HG02642 (cell line): ENCODE measurements around the gene CAMP.
A peak's percentile ranks its signal among the peaks of the same experiment; 100 is the strongest.
"Not testable (repeated sequence)": the region's sequence is repeated elsewhere in the genome, so short reads cannot be mapped to it uniquely, and the experiment has no call there.

Experiments used
- ATAC-seq: cut with Tn5 transposase; IDR thresholded peaks from one replicate; pipeline ENCODE4 v1.9.1; 2021; ENCODE audit warnings: mild to moderate bottlenecking; ENCODE audit not compliant: unreplicated experiment, poor library complexity

Gene CAMP

DNA sequence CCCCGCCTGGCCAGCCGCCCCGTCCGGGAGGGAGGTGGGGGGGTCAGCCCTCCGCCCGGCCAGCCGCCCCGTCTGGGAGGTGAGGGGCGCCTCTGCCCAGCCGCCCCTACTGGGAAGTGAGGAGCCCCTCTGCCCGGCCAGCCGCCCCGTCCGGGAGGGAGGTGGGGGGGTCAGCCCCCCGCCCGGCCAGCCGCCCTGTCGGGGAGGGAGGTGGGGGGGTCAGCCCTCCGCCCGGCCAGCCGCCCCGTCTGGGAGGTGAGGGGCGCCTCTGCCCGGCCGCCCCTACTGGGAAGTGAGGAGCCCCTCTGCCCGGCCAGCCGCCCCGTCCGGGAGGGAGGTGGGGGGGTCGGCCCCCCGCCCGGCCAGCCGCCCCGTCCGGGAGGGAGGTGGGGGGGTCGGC lies 11.5 kb upstream of the CAMP start:
- ATAC-seq = not testable (repeated sequence)

DNA sequence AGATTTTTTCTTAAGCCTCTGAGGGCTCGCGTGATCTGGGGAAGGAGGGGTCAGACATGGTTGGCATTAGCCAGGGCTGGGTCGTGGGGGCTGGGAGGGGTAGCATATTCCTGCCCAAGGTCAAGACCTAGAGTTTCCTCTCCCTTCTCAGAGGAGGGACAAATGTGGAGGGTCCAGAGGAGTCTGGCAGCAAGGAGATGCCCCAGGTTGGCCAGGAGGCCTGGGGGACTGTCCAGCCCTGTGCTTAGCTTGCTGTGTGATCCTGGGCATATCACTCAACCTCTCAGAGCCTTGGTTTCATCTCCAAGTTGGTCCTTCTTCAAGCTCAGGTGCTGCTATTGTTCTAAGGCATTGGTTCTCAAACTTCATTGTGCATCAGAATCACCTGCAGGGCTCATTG lies 9.1 kb upstream of the CAMP start:
- no peak for ATAC-seq

DNA sequence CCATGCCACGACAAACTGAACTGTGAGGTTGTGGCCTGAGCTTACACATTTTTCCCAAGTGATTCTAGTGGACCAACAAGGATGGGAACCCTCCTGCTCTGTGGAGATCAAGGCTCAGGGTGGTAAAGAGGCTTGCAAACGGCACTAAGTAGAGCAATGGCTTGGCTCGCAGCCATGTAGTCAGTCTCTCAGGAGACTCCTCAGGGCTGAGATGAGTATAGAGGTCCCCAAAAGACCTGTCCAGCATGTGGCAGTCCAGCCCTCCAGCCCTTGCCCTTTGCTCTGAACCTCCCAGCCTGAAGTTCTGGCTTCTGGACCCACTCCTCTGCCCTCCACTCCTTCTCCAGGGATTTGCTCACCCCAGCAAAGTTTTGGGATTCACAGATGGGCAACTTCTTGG lies 8.3 kb upstream of the CAMP start:
- no peak for ATAC-seq

DNA sequence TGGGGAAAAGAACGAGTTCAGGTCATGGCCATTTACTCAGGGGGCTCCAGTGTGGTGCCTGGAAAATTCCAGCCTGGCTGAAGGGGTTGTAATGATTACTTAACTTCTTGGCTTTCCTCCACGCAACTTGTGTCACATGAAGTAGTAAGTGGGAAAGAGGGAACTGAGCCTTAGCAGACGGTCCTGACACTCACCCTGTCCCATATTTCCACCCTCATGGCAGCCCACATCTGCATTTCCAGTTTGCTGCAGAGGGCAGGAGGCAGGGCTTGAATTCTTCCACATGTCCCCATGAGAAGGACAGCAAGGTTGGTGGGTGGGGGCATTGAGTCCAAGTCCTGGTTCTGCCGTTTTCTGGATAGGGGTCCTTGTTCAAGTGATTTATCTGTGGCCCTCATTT lies 7.8 kb upstream of the CAMP start:
- no peak for ATAC-seq

DNA sequence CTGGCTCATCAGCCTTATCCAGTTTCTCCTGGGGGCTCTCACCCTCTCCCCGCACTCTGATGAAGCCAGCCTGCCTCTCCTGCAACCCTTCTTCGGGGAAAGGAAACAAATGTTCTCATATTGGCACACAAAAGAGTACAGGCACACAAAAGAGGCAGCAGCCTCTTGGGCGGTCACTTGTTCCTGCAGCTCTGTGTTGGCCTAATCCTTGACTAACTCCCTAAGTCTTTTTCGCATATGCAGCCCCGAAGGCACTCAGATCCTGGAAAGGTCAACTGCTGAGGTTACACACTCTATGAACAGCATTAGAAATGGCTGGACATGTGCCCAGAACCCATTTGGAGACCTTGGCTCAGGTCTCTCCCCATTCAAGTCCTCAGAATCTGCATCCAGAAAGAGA lies 7.4 kb upstream of the CAMP start:
- ATAC-seq = no peak

DNA sequence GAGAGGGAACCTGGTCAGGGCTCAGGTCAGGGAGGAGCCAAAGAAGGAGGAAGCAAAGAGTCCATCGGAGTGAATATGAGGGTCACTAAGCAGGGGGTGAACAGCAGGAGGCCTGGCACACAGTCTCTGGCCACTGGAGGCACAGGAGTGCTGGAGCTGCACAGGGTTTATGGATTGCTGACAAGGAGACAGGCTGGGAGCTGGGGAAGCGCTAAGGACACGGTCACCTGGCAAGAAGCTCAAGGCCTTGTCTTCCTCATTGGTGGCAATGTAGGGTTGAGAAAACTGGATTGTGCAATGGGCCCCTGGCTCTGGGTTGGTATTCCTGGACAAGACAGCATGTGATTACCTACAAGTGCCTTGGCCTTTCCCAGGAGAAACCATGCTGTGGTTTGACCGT lies 5.8 kb upstream of the CAMP start:
- no peak for ATAC-seq

DNA sequence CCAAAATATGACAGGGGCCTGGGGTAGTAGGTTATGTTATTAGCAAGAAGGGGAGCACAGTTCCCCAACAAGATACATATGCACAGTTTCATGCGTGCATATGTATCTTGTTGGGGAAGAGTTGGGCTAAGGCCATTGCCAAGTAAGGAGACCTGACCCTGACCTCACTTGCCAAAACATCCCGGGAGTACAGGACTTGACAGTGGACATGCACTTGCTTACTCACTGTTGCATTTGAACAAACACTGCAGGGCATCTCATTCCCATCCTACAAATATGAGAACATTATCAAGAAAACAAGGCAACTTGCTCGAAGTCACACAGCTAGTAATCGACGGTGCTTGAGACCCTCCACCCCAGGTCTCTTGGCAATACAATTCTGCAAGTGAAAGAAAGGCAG lies 4.8 kb upstream of the CAMP start:
- ATAC-seq = no peak

DNA sequence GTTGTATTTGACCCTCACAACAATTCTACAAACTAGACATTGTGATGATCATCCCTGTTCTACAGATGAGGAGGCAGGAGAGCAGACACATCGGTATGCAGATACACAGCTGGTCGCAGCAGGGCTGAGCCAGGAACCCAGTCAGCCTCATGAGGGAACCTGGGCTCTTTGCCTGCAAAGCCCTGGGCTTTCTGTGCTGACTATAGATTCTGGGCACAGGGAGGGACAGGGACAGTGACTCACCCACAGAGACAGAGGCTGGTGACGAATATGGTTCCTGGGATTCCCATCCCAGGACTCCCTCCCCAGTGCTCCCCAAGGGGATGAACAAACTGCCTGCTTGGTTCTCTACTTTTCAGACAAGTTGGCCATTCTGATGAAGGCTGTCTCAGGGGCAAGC lies 3.8 kb upstream of the CAMP start:
- no peak for ATAC-seq

DNA sequence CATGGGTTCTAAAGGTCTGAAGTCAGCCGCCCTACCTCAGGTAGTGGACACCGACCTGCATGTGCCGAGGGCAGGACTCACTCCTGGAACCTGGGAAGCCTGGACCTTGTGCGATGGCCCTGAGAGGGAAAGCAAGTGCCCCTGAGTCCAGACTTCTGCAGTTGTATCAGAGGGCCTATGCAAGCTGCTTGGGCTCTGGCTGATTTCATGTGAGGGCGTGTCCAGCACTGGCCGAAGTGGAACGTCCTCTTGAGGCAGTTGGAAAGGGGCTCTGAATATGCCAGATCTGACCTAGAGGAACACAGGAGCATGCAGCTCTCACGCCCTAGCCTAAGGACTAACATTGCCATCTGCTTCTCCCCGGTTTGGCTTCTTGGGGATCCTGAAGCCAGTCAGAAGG lies 2.5 kb upstream of the CAMP start:
- ATAC-seq = no peak

DNA sequence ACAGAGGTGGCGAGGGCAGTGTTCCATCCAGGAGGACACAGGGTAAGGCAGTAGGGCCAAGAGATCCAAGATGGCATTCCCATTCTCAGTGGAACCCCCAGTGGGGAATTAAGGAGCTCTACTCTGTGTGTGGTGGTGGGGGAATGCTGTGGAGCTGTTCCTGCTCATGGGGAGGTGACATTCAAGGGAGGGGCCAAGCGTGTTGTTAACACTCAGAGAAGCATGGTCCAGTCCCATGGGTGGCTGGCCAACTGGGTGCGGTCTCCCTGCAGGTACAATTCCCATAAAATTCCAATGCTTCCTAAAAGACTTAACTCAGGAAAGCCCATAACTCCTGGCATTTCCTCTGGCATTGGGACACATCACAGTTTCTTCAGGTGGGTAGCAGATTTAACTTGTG lies 2.3 kb downstream of the CAMP start:
- no peak for ATAC-seq

DNA sequence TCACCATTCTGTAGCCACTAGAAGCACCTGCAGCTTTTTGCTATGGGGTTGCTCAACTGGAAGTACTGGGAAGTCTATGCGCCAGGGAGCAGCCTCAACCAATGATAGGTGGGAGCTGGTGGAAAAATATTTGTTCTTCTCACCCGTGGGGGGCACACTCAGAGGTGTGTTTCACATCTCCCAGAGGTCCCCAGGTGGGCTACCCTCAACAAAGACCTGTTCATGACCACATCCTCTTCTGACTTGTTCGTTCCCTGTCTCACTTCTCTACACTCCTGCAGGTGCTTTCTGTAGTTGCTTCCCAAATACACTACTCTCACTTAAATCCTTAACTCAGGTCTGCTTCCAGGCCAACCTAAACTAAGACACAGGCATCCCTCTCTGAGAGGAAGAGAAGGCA lies 3.6 kb downstream of the CAMP start:
- no peak for ATAC-seq

DNA sequence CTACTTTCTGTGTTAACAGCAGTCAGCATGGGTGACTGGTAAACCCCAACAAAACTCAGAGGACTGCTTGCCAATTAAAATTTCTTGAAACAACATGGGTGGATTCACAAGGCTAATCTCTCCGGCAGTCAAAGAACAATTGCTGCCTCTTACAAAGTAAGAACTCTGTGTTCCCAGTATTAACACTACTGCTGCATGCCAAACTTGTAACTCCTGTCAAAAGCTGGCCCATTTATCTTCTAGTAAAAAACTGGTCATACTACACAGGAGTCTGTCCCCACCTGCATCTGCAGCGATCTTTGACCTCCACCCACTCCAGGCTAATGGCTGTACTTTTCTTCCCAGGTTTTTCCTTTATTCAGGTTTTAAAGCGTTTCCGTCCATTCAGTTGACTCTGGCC lies 8.9 kb downstream of the CAMP start:
- ATAC-seq = no peak

DNA sequence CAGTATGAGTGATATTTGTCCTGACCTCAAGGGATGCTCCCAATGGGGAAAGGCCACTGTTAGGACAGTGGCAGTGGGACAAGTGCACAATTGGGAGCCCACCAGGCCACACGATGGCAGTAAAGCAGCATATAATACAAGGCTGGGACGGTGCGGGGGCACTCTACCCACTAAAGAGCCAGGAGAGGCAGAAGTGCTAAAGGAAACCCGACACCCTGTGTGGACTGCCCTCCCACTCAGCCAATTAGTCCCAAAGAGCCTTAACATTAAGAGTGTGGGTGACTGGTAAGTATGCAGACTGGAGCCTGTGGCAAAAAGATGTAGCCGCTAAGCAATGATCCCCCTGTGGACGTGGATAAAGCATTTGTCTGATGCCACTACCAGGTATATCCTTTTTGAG lies 9.4 kb downstream of the CAMP start:
- ATAC-seq = peak; percentile 69

DNA sequence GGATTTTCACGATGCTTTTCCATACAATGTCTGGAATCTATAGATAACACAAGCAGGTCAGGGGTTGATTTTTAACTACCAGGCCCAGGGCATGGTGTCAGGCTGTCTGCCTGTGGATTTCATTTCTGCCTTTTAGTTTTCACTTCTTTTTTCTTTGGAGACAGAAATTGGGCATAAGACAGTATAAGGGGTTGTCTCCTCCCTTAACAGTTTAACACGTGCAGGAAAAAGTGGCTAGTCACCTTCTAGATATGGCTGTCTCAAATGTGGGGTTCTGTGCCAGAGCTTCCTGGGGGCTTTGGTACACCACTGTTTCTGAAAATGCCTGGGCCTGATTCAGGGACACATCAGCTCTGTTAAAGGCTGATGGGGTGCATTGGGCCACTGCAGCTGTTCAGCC lies 10.2 kb downstream of the CAMP start:
- ATAC-seq = no peak

DNA sequence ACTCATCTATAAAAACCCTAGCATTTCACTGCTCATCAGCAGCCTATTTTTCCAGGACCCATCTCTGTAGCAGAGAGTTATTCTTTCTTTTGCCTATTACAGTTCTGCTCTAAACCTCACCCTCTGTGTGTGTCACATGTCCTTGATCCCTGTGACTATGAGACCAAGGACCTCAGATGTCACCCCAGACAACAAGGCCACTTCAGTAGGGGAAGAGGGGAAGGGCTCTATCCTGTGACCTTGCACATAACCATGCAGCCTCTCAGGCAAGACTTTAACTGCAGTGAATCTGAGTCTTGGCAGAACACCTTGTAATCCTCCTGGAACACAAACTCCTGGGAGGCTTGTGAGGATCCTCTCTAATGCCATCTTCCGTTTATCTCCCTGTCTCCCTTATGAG lies 13.2 kb downstream of the CAMP start:
- no peak for ATAC-seq

DNA sequence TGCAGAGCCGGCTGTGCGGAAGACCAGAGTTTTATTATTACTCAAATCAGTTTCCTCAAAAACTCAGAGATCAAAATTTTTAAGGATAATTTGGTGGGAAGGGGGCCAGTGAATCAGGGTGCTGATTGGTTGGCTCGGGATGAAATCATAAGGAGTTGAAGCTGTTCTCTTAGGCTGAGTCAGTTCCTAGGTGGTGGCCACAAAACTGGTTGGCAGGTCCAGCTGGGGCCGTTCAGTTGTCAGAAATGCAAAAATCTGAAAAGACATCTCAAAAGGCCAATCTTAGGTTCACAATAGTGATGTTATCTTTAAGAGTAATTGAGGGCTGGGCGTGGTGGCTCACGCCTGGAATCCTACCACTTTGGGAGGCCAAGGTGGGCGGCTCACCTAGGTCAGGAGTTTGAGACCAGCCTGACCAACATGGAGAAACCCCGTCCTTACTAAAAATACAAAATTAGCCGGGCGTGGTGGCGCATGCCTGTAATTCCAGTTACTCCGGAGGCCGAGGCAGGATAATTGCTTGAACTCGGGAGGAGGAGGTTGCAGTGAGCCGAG lies 15.3 kb downstream of the CAMP start:
- ATAC-seq = no peak

DNA sequence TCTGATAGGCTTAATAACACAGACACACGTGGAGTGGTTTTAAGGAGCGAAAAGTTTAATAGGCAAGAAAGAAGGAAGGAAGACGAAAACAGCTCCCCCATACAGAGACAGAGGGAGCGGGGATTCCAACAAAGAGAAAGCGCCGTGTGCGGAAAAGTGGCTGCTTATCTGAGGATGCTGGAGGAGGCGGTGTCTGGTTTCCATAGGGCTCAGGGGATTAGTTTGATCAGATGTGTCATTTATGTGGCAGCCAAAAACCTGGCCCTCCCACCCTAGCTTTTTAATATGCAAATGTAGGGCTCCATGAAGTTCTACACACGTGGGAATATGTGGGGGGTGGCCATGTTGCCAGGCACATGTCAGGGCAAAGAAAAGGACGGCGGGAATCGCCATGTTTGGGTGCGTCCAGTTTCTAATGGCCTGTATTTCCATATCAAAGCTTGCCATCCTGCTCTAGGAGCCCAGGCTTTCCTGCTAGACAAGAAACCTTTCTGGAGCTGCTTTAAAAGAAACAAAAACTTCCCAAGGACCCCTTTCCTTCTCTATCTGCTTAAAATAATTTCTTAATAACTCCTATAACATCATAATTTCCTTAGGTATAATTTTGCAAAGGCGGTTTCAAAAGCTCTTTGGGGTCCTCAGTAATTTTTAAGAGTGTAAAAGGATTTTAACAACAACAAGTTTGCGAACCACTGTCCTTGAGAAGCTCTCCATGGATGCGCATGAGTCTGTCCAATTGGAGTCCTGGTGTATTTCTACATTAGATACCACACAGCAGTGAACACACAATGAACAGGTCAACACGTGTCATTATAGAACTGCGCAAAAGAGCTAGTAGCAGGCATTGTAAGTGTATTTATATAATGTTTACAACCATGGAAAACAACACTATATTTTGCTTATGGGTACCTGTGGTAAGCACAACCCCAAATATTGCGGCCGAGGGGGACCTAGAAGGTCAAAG lies 17.0 kb downstream of the CAMP start:
- ATAC-seq = no peak

DNA sequence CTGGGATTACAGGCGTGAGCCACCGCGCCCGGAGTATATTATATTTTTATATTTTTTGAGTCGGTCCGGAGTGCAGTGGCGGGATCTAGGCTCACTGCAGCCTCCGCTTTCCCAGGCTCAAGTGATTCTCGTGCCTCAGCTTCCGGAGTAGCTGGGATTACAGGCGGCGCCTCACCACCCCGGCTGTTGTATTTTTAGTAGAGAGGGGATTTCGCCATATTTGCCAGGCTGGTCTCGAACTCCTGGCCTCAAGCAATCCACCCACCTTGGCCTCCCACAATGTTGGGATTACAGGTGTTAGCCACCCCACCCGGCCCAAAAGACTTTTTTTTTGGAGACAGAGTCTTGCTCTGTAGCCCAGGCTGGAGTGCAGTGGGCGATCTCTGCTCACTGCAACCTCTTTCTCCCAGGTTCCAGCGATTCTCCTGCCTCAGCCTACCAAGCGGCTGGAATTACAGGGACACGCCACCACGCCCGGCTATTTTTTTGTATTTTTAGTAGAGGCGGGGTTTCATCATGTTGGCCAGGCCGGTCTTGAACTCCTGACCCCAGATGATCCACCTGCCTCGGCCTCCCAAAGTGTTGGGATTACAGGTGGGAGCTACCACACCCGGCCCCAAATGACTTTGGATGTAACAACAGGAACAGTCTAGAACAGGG lies 18.6 kb downstream of the CAMP start:
- no peak for ATAC-seq

DNA sequence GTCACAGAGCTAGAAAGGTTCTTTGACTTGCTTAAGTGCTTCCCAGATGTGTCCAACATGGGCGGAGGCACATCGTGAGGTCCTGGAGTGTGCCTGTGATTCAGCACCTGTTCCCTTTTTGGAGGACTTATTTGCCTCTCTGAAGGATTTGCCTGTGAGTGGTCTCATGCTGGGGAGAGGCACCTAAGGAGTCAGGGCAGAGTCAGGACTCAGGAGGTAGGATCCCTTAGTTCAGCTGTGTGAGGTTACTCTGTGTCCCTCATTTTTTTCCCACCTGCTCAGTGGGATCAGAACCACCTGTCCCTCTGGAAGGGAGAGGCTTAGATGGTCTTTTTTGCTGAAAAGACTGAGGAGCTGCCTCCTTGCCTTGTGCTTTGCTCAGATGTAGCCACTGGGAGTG lies 20.6 kb downstream of the CAMP start:
- no peak for ATAC-seq

DNA sequence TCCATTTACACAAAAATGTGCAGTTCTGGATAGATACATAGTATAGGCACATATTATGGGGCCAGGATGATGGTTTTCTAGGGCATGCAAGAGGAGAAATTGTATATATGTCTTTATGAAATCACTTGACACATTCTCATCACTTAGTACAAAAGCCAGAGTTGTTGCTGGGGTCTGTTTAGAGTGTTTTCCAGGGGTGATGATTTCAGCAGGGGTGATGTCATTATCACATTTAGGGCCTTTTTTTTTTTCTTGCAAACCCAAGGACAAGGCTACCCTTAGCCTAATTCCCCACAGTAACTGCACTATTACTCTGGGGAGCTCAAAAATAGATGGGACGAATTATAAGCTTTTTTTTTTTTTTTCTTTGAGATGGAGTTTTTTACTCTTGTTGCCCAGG lies 21.2 kb downstream of the CAMP start:
- no peak for ATAC-seq

DNA sequence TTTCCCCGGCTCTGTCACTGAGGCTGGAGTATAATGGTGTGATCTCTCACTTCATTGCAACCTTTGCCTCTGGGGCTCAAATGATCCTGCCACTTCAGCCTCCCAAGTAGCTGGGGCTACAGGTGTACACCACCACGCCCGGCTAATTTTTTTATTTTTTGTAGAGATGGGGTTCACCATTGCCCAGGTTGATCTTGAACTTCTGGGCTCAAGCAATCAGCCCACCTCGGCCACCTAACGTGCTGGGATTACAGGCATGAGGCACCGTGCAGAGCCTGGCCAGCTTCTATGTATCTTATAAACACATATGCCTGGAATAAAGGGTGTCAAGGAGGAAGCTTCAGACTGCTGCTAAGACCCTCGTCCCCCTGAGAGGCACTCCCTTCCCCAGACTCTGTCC lies 21.8 kb downstream of the CAMP start:
- no peak for ATAC-seq

DNA sequence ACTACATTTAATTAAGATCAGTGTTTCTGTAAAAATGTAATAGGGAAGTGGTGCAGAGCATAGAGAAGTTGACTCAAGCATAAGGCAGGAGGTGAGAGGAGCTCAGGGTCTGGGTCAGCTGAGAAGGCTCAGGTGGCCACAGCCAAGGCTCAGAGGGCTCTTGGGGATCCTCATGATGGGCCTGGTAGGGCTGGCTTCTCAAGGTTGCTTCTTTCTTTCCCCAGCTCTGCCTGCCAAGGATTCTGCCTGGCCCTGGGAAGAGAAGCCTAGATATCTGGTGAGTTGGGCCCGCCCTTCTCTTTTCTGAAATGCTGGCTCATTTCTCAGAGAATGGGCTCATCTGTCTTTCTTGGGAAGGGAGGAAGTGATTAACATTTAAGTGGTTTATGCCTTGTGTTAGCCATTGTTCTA lies 24.1 kb downstream of the CAMP start:
- ATAC-seq = no peak
